CD14-positive monocyte (primary cell): ENCODE results near the gene PTPRU. TPM values are rescaled to one million over a fixed set of nuclear protein-coding genes. Genes with fewer than 3 reads are reported as not detected.

ENCODE experiments used
- DNase-seq, 3 donors: peaks; one replicate each; pipeline ENCODE4 v3.0.0-alpha.2; 2011 to 2022
- H2AFZ ChIP-seq: 2 replicates; pipeline ENCODE4 v1.6.0; 2012; ENCODE audit warnings: mild to moderate bottlenecking, low read depth, low read length, inconsistent platforms; ENCODE audit not compliant: insufficient read depth, poor library complexity, severe bottlenecking
- H3K27ac ChIP-seq, 2 donors: 1 replicate in 1 of 2; 2 replicates in 1 of 2; pipeline ENCODE4 v1.5.1; 2012 to 2013; ENCODE audit warnings: low read length in 2 of 2, control low read depth in 1 of 2, inconsistent platforms in 1 of 2, low read depth in 1 of 2, mild to moderate bottlenecking in 1 of 2
- H3K27me3 ChIP-seq, 2 donors: one replicate each; pipeline versions ENCODE4 v1.6.0 to v1.6.1; 2011 to 2013; ENCODE audit warnings: low read length in 2 of 2; ENCODE audit not compliant: control insufficient read depth in 2 of 2, insufficient read depth in 2 of 2
- H3K36me3 ChIP-seq, 2 donors: replicated peaks in 1 of 2; 1 replicate in 1 of 2; 2 replicates in 1 of 2; pipeline versions ENCODE4 v1.5.1 to v1.6.1; 2012 to 2013; ENCODE audit warnings: low read length in 2 of 2, control low read depth in 1 of 2, inconsistent platforms in 1 of 2, mild to moderate bottlenecking in 1 of 2; ENCODE audit not compliant: insufficient read depth in 2 of 2, control insufficient read depth in 1 of 2
- H3K4me1 ChIP-seq, 2 donors: 1 replicate in 1 of 2; 2 replicates in 1 of 2; pipeline versions ENCODE4 v1.5.1 to v1.6.1; 2012 to 2013; ENCODE audit warnings: low read length in 2 of 2, control low read depth in 1 of 2, inconsistent platforms in 1 of 2, mild to moderate bottlenecking in 1 of 2, moderate library complexity in 1 of 2; ENCODE audit not compliant: insufficient read depth in 2 of 2, control insufficient read depth in 1 of 2
- H3K4me2 ChIP-seq: replicated peaks from 2 replicates; pipeline ENCODE3; 2012; ENCODE audit warnings: low read length, moderate library complexity, mild to moderate bottlenecking; ENCODE audit not compliant: poor library complexity, severe bottlenecking; ENCODE audit errors: extremely low read depth
- H3K4me3 ChIP-seq, 3 experiments: fragments of 200-600 bp in 1 of 3; sonication (generic) in 1 of 3; replicated peaks in 1 of 3; 1 replicate in 2 of 3; 2 replicates in 1 of 3; pipeline ENCODE4 v1.5.1; 2011 to 2013; ENCODE audit warnings: low read length in 3 of 3, mild to moderate bottlenecking in 3 of 3, control low read depth in 2 of 3, low read depth in 2 of 3, inconsistent platforms in 1 of 3, moderate library complexity in 1 of 3
- H3K79me2 ChIP-seq: 2 replicates; pipeline ENCODE4 v1.6.0; 2012; ENCODE audit warnings: mild to moderate bottlenecking, control low read depth, inconsistent platforms, low read length, moderate library complexity; ENCODE audit not compliant: insufficient read depth
- H3K9ac ChIP-seq: 2 replicates; pipeline ENCODE4 v1.6.0; 2017; ENCODE audit warnings: low read length, mild to moderate bottlenecking; ENCODE audit not compliant: insufficient read depth, poor library complexity, severe bottlenecking
- H3K9me3 ChIP-seq, 2 donors: replicated peaks in 1 of 2; 1 replicate in 1 of 2; 2 replicates in 1 of 2; pipeline versions ENCODE4 v1.5.1 to v1.6.1; 2012 to 2013; ENCODE audit warnings: low read length in 2 of 2, control low read depth in 1 of 2; ENCODE audit not compliant: control insufficient read depth in 1 of 2, insufficient read depth in 1 of 2
- H4K20me1 ChIP-seq: 2 replicates; pipeline ENCODE4 v1.6.0; 2012; ENCODE audit warnings: mild to moderate bottlenecking, low read length, control low read depth, moderate library complexity; ENCODE audit not compliant: insufficient read depth
- H3K27ac Mint-ChIP-seq, 7 donors: one replicate each; pipeline ENCODE4 v1.8.0; 2020; ENCODE audit warnings: mild to moderate bottlenecking in 7 of 7, mixed read lengths in 7 of 7, moderate library complexity in 6 of 7, inconsistent platforms in 2 of 7
- H3K27me3 Mint-ChIP-seq, 3 donors: one replicate each; pipeline ENCODE4 v1.8.0; 2021 to 2022; ENCODE audit warnings: low read depth in 3 of 3, mild to moderate bottlenecking in 3 of 3, mixed read lengths in 3 of 3, moderate library complexity in 3 of 3, inconsistent platforms in 1 of 3
- H3K36me3 Mint-ChIP-seq, 2 donors: one replicate each; pipeline ENCODE4 v1.8.0; 2020; ENCODE audit warnings: mixed read lengths in 2 of 2, inconsistent platforms in 1 of 2, mild to moderate bottlenecking in 1 of 2
- H3K4me1 Mint-ChIP-seq: one replicate; pipeline ENCODE4 v1.8.0; 2020; ENCODE audit warnings: mild to moderate bottlenecking, mixed read lengths
- H3K4me3 Mint-ChIP-seq, 2 donors: one replicate each; pipeline ENCODE4 v1.8.0; 2020; ENCODE audit warnings: mild to moderate bottlenecking in 2 of 2, mixed read lengths in 2 of 2, moderate library complexity in 1 of 2
- H3K9me3 Mint-ChIP-seq, 7 donors: one replicate each; pipeline ENCODE4 v1.8.0; 2020 to 2022; ENCODE audit warnings: mixed read lengths in 7 of 7, mild to moderate bottlenecking in 6 of 7, moderate library complexity in 6 of 7, inconsistent platforms in 2 of 7
- WGBS: methylation state at CpG from one replicate; pipeline ENCODE4 v1.1.5; 2013; ENCODE audit warnings: missing lambda C conversion rate; ENCODE audit not compliant: insufficient coverage; 5-methylcytosine and 5-hydroxymethylcytosine counted together
- intact Hi-C, 2 donors: fragments of 100-400 bp; cut with micrococcal nuclease; formaldehyde crosslinking; loops; one replicate each; pipeline versions ENCODE4 v1.15.0 to v1.15.1; 2023
- polyA plus RNA-seq, 3 donors: library from polyadenylated mRNA; depleted of rRNA in 1 of 3; unstranded in 2 of 3; stranded (reverse) in 1 of 3; fragments of 300-500 nt in 2 of 3; fragments of >200 nt in 1 of 3; fragmentation: Illumina TruSeq in 2 of 3; gene quantifications; 1 replicate in 2 of 3; 2 replicates in 1 of 3; pipeline ENCODE4 v1.2.3, GENCODE V29; 2012 to 2021
- TF ChIP-seq, protein P1 (sequence below): fragments of 200-600 bp; IDR thresholded peaks from one replicate; pipeline ENCODE4 v1.8.0; 2022; ENCODE audit warnings: antibody characterized with exemption, mild to moderate bottlenecking

The PTPRU gene
- polyA plus RNA-seq, 3 donors = 0.42 to 1.4 TPM; not detected in 1

DNA sequence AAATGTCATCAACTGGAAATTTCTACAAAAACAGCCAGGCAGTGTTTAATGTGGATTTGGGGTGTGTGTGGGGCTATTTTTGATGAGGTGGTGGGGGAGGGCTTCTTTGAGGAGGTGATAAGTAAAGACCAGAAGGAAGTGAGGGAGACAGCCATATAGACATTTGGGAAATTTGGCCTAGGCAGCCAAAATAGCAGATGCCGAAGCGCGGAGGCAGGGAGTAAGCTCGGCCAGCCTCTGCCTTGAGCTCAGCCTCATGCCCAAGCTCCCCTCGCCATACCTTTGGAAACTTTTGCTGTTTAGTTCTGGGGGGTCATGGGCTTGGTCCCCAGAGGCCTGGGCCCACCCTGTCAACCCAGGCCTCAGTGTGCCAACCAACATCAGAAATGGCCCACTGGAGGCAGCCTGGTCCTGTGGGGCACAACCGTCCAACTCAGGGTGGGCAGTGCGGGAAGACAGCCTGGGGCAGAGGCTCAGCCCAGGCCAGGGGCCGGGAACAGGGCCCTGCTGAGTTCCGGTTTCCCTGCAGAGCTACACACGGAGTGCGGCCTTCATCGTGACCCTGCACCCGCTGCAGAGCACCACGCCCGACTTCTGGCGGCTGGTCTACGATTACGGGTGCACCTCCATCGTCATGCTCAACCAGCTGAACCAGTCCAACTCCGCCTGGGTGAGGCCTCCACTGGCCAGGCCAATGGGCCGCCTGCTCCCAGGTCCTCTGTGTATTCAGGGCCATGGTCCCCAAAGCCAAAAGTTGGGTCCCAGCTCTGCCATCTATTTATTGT is 84.0 kb downstream of the PTPRU start:
- TF ChIP-seq, protein P1, sequence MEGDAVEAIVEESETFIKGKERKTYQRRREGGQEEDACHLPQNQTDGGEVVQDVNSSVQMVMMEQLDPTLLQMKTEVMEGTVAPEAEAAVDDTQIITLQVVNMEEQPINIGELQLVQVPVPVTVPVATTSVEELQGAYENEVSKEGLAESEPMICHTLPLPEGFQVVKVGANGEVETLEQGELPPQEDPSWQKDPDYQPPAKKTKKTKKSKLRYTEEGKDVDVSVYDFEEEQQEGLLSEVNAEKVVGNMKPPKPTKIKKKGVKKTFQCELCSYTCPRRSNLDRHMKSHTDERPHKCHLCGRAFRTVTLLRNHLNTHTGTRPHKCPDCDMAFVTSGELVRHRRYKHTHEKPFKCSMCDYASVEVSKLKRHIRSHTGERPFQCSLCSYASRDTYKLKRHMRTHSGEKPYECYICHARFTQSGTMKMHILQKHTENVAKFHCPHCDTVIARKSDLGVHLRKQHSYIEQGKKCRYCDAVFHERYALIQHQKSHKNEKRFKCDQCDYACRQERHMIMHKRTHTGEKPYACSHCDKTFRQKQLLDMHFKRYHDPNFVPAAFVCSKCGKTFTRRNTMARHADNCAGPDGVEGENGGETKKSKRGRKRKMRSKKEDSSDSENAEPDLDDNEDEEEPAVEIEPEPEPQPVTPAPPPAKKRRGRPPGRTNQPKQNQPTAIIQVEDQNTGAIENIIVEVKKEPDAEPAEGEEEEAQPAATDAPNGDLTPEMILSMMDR = no peak
- Histone ChIP-seq H3K27me3 (no peaks in the 10 kb centered on the region), H3K36me3 (no peaks in the 10 kb centered on the region), H3K9me3 (no peaks in the 10 kb centered on the region), H3K79me2 (no peaks in the 10 kb centered on the region), H3K4me3 (no peak overlapping the region), H3K4me2 (no peak overlapping the region), H3K4me1 (no peaks in the 10 kb centered on the region), H3K9ac (no peak overlapping the region), H2AFZ (no peak overlapping the region), H3K27ac (no peak overlapping the region), H4K20me1 (no peaks in the 10 kb centered on the region)
- no peak for DNase-seq
- intact Hi-C loops = no loop called here
- Mint-ChIP-seq H3K27me3 (peaks cover 3 to 11% (median 8%) of the 10 kb centered on the region in 3 donors), H3K4me3 (no peak overlapping the region), H3K4me1 (no peaks in the 10 kb centered on the region), H3K36me3 (no peaks in the 10 kb centered on the region), H3K9me3 (no peaks in the 10 kb centered on the region), H3K27ac (no peak overlapping the region)
- WGBS = 97% methylated on average over 20 of the region's 21 CpGs

- Mint-ChIP-seq H3K9me3 (no peaks in the 10 kb centered on the region), H3K36me3 (no peaks in the 10 kb centered on the region), H3K4me1 (no peaks in the 10 kb centered on the region), H3K27ac (no peak overlapping the region), H3K4me3 (no peak overlapping the region), H3K27me3 (peaks cover 3 to 9% (median 9%) of the 10 kb centered on the region in 3 donors)
- Histone ChIP-seq H2AFZ (no peak overlapping the region), H3K4me2 (no peak overlapping the region), H4K20me1 (no peaks in the 10 kb centered on the region), H3K9ac (no peak overlapping the region), H3K4me3 (no peak overlapping the region), H3K27me3 (no peaks in the 10 kb centered on the region), H3K79me2 (no peaks in the 10 kb centered on the region), H3K4me1 (no peaks in the 10 kb centered on the region), H3K27ac (no peak overlapping the region), H3K9me3 (no peaks in the 10 kb centered on the region), H3K36me3 (no peaks in the 10 kb centered on the region)
- TF ChIP-seq, protein P1 = no peak
- intact Hi-C loops = no loop called here
- no CpG with 5 or more reads among the region's 2 CpGs for WGBS
- DNase-seq = no peak
Observed at GRCh38 chr1:29321176-29321575, 84.9 kb downstream of the PTPRU start.
